Fibroblast of the aortic adventitia (primary cell): Measurements from ENCODE around the gene HCRTR1. TPM values are rescaled to one million over a fixed set of nuclear protein-coding genes. Genes with fewer than 3 reads are reported as not detected.

Experiments
- DNase-seq: peaks from one replicate; pipeline ENCODE4 v3.0.0-alpha.2; 2010; ENCODE audit warnings: low read depth
- H3K4me3 ChIP-seq: 2 replicates; pipeline ENCODE4 v1.5.1; 2011; ENCODE audit warnings: low read depth, mild to moderate bottlenecking, control low read depth, low read length, moderate library complexity
- total RNA-seq: library from RNA; depleted of rRNA; stranded (reverse); fragments of >200 nt; gene quantifications from 2 replicates; pipeline ENCODE4 v1.2.3, GENCODE V29; 2012; ENCODE audit warnings: low replicate concordance
- TF ChIP-seq, protein P1 (sequence below): IDR thresholded peaks from 2 replicates; pipeline ENCODE4 v1.5.1; 2011; ENCODE audit warnings: mild to moderate bottlenecking, low read length, control low read depth, inconsistent platforms; ENCODE audit not compliant: insufficient read depth

HCRTR1 gene
- total RNA-seq, 1 donor = 0.18 TPM

DNA sequence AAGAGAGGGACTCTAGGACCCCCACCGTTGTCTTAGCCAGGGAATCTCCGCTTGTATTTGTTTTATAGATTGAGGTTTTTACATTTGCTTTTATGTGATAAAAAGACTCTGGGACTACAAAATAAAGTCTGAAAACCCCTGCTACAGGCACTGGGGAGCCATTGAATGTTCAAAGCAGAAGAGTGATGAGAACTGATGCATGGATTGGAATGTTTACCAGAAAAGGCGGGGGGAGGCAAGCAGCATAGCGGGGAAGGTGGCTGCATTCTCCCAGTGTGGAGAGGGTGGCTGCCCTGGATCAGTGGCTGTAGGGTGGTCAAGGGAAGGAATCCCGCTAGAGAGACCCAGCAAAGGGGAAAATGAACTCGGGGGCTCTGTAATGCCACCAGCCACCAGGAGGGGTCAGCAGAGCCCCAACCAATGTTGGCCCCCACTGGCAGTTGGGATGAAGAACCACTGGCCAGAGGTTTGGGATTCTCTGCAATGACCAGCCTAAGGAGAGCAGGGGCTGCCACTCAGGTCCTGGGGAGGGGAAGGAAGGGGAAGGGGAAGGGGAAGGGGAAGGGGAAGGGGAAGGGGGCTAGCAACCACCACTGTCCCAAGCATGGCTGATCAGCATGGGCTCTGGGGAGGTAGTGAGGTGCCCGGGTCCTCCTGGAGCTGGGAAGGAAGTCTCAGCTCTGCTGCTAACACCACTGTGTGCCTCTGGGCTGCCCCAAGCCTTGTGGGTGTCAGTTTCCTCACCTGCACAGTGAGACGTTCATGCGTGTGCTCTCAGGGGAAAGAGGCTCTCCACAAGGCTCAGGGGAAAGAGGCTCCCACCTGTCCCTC lies 46.3 kb downstream of the HCRTR1 start:
- H3K4me3 ChIP-seq = no peak overlapping the region
- DNase-seq = peak; percentile 52

DNA sequence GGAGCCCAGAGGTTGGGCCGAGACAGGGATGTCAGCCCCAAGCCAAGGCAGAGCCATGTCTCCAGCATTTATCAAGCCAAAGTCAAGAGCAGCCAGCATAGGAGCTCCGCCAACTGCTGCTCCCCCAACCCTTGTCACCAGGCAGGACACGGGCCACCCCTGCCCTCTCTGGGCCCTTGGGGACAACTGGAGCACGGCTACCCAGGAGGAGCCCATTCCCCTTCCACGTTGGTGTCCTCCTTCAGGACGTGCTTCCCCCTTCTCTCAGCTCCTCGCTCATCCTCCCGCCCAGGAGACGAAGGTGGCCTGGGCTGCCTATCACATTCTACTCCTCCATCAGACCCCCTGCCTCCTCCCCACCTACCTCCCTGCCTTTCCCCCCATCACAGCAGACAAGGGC lies 47.0 kb downstream of the HCRTR1 start:
- no peak for DNase-seq
- TF ChIP-seq, protein P1, sequence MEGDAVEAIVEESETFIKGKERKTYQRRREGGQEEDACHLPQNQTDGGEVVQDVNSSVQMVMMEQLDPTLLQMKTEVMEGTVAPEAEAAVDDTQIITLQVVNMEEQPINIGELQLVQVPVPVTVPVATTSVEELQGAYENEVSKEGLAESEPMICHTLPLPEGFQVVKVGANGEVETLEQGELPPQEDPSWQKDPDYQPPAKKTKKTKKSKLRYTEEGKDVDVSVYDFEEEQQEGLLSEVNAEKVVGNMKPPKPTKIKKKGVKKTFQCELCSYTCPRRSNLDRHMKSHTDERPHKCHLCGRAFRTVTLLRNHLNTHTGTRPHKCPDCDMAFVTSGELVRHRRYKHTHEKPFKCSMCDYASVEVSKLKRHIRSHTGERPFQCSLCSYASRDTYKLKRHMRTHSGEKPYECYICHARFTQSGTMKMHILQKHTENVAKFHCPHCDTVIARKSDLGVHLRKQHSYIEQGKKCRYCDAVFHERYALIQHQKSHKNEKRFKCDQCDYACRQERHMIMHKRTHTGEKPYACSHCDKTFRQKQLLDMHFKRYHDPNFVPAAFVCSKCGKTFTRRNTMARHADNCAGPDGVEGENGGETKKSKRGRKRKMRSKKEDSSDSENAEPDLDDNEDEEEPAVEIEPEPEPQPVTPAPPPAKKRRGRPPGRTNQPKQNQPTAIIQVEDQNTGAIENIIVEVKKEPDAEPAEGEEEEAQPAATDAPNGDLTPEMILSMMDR = no peak
- no peak overlapping the region for H3K4me3 ChIP-seq

More for the DNA sequence above, 46.3 kb downstream of the HCRTR1 start:
- TF ChIP-seq, protein P1 = peak; percentile 91

DNA sequence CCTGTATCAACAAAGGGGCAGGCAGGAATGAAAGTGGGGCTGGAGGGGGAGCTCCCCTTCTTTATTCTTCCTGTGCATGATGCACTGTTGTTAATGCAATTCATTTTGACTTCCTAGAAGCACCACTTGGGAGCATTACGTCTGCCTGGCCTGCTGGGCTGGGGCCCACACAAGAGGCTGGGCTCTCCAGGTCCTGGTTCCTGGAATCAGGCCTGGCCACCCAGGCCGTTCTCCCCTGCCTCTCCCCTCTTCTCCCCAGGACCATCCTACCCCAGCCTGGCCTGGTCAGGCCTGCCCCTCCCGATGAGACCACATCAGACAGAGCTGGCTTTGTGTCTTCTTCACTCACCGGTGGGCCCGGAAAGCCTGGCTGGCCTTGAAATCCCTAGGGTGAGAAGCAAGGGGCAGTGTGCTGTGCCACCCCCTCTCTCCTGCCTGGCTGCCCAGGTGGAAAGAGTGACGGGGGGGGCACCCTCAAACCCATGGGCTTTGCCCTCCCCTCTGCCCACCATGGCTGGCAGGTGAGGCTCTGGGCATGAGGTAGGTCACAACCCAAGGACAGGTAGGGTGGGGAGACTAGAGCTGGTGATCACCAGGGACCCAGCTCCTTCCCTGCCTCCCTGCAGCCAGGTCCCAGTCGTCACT lies 47.9 kb downstream of the HCRTR1 start:
- DNase-seq = no peak
- no peak overlapping the region for H3K4me3 ChIP-seq
- TF ChIP-seq, protein P1 = no peak

DNA sequence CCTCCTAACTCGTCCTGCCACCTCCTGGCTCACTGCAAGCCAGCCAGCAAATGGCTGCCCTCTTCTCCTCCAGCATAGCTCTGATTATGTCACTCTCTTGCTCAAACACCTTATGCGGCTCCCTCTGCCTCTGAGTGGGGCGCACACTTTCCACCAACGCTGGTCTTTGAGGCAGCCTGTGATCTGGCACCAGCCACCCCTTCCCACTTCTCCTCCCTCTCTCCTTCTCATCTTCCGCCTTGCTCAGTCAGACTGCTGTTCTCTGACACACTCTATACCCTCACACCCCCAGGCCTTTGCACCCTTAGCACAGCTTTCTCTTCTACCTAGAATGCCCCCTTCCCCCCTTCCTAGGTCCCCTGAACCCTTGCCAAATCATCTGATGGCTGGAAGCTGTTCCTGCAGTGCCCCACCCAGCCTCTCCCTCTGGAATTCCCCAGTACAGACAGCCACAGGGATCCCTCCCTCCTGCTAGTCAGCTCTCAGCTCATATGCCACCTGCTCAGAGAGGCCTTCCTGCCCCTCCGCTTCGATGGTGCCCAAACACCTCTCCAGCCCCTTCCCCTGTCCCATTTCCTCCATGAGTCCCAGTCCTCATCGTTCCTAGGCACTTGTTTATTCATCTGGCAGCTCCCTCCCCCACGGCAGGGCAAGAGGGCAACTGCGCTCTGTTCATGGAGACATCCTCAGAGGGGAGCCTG lies 48.9 kb downstream of the HCRTR1 start:
- no peak overlapping the region for H3K4me3 ChIP-seq
- TF ChIP-seq, protein P1 = no peak
- DNase-seq = peak; percentile 73

DNA sequence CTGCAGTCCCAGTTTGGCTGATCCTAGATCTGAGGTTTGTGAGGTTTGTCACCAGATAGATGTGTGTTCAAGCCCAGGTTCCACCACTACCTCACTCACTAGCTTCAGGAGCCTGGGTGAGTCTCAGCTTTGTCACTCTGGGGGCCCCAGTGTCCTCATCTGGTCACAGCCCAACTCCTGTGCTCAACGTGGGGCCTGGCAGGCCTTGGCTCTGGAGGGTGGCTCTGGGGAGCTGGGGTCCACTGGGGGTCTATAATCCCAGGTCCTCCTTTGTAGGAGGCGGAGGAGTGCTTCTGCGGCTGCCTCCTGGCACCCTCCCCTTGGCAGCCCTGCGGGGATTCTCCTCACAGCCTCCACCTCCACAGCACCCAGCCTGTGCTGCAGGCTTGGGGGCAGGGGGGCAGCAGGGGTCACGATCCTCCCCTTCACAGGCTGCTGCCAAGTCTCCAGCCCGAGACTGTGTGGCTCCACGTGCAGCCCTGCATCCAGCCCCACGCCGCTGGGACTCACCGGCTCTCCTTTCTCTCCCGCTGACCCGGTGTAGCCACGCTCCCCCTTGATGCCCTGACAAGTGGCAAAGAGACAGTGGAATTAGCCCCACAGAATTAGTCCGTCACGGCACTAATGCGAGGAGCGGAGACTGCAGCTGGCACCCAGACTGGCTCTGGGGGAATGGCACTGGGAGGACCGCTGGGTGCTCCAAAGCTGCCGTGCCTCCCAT lies 49.7 kb downstream of the HCRTR1 start:
- TF ChIP-seq, protein P1 = no peak
- no peak overlapping the region for H3K4me3 ChIP-seq
- no peak for DNase-seq

DNA sequence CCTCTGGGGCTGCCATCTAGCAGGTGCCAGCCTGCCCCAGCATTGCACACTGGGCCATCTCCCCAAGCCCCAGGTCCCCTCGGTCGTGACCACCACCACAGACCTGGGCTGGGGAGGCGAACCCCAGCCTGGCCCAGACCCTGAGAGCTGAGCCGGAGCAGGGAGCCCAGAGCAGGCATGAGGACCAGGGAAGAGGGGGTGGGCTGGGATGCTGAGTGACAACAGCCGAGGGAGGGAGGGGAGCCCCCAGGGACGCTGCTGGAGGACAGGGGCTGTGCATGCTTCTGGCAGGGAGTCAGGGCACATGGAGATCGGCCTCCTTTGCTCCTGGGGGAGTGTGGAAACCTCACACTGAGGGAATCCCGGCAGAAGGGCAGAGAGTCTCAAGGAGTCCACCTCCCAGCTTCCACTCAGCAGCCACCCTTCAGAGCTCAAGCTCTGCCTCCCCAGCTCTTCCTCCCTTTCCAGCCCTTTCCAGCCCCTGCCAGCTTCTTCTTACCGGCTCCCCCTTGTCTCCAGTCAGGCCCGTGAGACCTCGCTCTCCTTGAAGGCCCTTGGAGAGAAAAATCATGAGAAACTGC lies 50.9 kb downstream of the HCRTR1 start:
- DNase-seq = no peak
- TF ChIP-seq, protein P1 = no peak
- no peak overlapping the region for H3K4me3 ChIP-seq
